HL-60/S4 (cell line): ENCODE data around the gene SND1.

Experiments
- in situ Hi-C: fragments of 300-500 bp; cut with MboI; formaldehyde crosslinking; loops from 2 replicates; pipeline ENCODE4 v1.14.3; 2022; ENCODE audit warnings: low sequenced_read_pairs

The SND1 gene

DNA sequence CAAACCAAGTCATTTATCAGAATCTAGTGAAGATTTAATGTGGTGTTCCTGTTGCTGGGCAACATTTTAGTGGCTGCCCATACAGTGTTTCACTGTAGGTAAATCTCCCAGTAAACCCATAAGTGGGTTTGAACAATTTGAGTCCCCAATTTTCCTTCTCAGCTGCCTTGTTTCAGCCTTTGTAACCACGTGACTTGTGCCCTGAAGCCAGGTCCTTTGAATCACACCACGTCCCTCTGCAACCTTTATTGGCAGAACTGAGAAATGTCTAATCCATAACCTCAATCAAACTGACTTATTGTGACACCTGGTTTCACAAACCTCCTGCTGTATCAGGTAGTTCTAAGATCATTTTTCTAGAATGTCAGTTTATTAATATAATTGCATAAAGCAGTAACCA is 30.1 kb downstream of the SND1 start:
- in situ Hi-C loops, result no loop called here

DNA sequence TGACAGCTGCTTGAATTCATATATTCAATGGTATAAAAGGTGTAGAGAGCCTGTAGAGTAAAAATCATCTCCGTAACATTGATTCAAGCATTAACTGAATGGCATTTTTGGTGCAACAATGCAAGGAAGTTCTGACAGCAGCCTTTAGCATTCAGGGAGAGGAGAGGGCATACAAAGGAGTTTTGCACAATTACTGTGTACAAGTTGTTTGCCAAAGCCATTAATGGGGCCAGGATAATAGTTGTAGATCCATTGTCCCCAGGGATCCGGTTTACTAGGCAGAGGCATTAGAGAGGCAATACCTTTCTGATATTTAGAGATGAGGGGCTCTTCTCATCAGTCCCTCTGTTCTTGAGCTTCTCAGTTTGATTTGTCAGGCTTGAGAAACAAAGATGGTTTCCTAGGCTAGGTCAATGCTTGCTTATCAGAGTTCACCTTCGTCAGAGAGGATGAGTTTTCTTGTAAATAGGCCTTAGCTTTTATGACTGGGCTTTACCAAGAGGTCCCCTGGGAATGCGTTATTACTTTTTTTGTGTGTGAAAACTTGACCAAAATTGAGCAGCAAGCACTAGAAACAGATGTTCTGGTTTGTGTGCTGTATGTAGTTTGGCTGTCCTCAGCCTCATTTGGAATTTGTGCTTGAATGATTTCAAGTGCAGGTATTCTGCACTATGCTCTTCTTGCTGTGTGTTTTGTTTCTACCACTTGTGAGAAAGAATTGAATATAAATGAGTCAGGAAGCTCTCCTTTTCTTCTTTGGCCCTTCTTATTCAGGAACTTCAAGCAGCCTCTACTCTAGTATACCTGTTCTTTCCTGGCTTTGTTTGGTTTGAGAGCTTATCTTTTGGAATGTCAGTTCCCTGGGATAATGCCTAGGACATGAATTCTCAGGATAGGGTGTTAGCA is 32.0 kb downstream of the SND1 start:
- in situ Hi-C loops, result no loop called here

DNA sequence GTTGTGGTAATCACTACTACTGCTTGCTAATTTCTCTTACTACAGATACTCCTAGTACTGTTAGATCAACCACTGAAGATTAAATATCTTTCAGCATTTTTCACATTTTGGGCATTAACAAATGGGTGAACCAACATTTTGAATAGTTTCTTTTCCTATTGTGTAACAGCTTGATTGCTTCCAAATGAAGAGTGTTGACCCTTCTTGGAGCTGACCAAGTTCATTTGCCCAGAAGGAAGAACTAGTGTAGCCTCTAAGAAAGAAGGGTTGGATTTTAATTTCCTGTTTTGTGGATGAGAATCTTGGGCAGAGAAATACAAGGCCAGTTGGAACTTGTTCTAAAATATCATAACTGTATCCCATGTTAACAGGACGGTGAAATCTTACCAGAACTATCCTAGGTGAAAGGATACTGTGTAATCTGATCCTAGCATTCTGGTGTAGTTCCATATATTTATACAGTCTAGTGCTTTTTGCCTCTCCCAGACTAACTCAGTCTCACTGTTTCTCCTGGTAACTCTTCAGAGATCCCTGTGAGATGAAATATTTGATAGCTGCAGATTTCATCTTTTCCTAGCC is 37.3 kb downstream of the SND1 start:
- in situ Hi-C loops, result no loop called here

DNA sequence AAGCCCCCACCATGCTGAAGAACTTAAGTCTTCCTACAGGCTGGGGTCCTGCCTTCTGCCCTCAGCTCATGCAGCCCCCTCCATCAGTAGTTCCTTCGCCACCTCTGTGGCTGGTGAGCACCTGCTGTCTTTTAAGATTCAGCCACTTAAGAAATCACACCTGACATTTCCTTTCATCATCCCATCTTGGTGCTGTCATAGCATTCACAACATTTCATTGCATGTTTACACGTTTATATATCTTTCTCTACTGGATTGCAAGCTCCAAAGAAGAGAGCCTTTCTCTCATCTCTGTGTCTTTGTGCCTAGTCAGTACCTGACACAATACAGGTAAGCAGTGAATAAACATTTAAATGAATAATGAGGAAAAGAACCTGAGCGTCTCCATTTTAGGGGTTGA is 38.3 kb downstream of the SND1 start:
- in situ Hi-C loops, result no loop called here

DNA sequence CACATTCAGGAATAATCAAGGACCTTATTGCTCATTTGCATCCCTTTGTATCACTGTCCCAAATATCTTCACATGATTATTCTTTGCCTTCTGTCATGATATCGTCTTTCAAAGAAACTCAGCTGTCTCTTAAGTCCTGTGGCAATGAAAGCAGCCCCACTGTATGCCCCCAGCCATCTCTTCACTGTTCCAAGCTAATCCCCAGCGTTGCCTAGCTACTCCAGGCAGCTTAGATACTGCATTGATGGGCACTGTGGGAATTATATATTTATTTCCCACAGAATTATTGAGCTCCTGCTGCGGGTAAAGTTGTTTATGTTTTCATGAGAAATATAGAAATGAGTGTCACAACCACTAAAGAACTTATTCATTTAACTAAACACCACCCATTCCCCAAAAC is 38.8 kb downstream of the SND1 start:
- in situ Hi-C loops, result no loop called here

DNA sequence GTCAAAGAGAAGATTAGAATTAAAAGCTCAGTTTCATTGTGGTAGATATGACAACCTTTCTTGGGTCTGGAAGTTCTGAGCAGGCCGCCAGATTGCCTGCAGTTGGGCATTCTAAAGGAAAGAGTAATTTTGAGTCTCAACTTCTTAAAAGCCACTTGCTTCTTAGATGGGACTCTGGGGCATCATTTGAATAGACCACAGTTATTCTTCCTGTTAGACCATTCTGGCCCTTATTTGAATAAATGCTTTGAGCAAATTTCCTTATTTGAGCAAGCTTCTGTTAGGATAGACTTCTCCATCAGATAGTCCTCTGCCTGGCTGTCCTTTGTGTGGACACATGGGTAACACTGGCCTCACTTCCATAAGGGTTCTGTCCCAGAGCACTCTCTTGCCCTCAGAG is 40.2 kb downstream of the SND1 start:
- in situ Hi-C loops, result no loop called here

DNA sequence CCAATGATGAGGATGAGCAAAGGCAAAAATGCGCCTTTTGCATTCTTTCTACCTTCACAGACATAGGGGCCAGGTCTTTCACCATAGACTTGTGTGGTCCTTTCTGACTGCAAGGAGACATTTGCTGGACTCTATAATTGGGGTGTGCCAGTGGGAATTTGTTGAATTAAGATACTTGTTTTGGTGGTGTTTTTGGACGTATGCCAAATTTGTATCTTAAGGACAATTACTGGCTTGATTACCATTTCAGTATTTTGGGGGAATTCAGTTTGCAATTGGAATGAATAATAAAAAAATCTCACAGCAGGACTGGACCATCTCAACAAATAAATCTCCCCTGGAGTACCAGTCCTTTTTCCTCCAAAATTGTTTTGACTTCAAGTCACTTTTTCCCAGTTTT is 47.9 kb downstream of the SND1 start:
- in situ Hi-C loops, result no loop called here

DNA sequence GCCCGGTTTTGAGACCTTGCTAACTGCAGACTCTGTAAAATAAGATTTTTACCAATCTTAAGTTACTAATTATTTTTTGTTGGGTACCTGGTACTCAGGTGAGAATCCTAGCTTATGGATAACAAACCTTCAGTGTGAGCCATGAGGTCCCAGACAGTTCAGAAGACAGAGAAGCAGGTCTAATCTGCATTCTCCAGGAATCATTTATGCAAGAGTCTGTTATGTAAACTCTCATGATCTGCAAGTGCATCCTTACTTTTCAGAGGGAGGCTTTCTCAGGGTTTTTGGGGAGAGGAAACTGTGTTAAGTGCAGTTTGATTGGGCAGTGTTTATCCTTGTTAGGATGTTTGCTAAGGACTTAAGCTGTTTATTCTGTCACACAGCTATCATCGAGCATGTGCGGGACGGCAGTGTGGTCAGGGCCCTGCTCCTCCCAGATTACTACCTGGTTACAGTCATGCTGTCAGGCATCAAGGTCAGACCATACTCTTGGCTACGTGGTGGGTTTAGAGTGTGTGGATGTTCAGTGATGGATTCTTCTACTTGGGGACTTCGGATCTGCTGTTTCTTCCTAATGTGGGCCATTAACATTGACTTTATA is 50.2 kb downstream of the SND1 start:
- in situ Hi-C loops, result no loop called here

DNA sequence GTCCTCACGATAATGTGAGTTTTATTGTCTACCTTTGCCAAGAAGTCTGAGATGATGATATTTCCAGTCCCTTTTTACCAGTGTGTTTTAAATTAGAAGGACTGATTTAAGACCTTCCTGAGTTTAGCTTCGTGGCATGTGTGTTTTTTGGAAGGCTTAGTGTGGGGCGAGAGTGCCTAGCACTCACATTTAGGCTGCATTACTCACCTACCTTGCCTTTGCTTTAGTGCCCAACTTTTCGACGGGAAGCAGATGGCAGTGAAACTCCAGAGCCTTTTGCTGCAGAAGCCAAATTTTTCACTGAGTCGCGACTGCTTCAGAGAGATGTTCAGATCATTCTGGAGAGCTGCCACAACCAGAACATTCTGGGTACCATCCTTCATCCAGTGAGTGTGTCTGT is 50.9 kb downstream of the SND1 start:
- in situ Hi-C loops, result no loop called here

DNA sequence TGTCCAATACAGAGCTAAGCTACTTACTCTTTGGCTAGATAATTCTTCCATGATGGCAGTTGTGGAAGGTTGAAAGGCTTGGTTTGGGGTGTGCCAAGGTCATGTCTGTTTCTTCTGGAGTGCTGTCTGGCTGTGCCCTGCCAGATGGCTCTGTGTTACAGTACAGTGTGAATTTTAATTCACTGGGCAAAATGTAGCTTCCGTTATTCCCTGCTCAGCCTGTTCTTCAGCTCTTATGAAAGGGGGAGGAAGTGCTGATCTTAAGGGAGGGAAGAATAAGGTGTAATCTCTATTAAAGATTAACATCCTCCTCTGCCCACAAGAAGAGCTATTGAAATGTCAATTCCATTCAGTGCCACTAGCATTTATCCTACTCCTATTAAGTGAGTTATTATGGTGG is 52.2 kb downstream of the SND1 start:
- in situ Hi-C loops, result no loop called here

DNA sequence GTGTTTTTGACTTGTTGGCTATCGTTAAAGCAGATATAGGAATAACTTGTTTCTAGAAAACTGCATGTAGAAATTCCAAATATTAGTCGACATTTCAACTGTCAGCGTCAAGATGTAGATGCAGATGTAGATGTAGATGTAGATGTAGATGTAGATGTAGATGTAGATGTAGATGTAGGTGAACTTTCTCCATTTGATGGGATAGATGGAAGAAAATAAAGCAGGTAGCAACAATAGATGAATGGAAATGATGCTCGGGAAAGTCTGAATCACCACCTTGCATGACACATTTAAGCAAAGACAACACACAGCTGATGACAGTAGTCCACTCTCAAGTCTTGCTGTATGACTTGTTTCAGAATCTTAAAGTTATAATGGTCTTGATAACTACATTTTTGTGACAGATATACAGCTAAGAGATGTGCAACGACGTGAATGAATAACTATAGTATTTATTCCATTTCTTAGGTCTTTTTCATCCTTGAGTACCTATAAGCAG is 53.5 kb downstream of the SND1 start:
- in situ Hi-C loops, result no loop called here

DNA sequence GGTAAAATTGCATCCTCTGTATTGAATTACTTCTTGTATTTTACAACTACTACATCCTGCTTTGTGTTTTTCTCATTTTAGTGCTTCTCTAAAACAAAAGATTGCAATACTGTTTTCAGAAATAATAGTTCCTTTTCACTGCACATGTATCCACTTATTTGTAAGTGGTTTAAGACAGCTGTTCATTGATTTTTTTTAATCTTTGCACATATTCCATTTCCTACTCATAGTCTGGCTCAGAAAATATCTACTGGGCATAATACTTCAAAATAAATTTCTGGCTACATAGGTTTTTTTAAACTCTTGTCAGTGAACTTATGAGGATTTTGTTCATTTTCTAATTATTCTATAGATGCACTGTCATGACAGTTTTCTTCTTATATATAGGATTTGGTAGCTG is 54.8 kb downstream of the SND1 start:
- in situ Hi-C loops, result no loop called here

DNA sequence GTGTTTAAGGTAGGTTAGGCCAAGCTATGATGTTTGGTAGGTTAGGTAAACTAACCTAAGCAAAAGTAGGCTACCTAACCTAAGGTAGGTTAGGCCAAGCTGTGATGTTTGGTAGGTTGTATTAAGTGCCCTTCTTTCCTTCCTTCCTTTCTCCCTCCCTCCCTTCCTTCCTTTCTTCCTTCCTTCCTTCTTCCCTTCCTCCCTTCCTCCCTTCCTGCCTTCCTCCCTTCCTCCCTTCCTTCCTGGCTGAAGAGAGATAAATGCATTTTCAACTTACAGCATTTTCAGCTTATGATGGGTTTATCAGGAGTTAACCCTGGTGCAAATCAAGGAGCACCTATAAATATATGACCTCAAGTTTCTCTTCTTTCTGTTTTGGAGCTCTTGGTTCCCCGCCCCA is 56.2 kb downstream of the SND1 start:
- in situ Hi-C loops, result no loop called here

DNA sequence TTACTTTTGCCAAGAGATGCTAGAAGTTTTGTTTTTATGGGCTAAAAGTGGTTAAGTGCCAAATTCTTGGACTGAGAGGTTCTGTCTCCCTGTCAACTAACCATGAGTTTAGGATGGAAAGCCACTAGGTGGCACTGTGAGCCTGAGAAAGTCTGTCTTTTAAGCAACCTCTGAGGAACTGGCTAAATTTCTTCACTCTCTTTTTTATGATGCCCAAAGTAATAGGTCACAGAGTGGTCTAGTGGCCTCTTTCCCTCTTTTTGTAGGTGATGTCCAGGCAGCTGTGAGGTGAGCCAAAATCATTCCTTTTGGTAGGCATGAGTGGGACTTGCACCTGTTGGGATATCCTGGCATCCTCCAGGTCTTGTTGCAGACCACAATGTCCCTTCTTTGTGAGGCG is 56.8 kb downstream of the SND1 start:
- in situ Hi-C loops, result no loop called here

DNA sequence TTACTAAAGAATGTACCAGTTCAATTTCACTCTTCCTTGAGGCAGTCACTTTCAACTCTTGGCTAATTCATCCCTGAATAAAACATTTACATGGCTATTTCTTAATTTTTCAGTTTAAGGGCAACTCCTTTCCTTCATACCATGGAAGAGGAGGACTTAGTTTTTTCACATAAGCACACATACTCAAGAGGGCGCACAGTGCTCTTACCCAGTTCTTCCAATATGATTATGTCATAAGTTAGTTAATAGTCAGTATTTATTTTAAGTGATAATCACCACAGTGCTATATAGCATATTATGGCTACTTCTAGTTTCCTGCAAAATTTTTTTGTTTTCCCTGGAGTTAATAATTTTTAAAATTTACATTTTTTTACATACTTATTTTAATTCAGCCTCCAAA is 58.6 kb downstream of the SND1 start:
- in situ Hi-C loops, result loop anchor here (10.0 kb wide), 1 partner anchor 504 kb away; no protein-coding TSS in a partner anchor

DNA sequence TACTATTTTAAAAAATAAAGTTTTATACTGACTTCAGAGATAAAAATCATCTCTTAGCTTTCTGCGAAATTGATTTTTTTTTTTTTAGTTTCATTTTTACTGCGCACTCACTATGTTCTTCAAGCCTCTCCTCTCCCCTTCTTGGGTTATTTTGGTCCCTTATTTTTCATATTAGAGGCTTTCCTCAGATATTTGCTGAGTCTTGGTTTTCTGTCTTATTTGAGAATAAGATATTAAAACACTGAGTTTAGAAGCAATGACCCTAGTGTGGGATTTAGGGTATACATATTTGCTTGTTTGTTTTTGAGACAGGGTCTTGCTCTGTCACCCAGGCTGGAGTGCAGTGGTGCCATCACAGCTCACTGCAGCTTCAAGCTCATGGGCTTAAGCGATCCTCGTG is 59.9 kb downstream of the SND1 start:
- in situ Hi-C loops, result loop anchor here (10.0 kb wide), 1 partner anchor 503 kb away; no protein-coding TSS in a partner anchor

DNA sequence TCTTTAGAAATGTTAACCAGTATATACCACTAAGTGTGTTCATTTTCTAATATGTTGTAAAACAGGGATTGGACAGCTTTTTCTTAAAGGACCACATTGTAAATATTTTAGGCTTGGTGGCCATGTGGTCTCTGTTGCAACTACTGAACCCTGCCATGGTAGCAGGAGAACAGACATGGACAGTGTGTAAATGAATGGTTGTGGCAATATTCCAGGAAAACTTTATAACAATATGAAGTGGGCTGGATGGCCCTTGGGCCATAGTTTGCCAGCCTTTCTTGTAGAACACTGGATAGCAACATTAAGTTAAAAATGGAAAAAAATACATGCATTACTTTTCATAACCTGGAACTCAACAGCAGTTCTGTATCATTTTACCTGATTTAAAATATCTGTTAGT is 61.0 kb downstream of the SND1 start:
- in situ Hi-C loops, result loop anchor here (10.0 kb wide), 1 partner anchor 502 kb away; no protein-coding TSS in a partner anchor

DNA sequence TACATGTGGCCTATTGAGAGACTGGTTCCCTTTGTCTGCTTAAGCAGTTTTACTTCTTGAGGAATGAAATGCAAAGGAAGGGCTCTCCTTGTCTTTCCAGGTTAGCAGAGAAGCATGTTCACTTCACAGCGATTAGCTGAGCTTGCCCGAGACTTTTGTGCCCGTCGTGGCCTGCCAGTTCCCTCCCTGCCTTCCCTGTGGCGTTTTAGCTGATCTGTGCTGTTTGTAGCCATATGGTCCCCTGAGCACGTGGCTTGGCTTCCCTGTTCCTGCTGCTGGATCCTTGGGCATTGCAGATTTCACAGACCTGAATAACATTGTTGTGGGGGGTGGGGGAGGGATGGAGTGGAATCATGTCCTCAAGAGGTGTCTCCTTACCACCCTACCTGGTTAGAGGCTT is 61.8 kb downstream of the SND1 start:
- in situ Hi-C loops, result loop anchor here (10.0 kb wide), 1 partner anchor 501 kb away; no protein-coding TSS in a partner anchor

DNA sequence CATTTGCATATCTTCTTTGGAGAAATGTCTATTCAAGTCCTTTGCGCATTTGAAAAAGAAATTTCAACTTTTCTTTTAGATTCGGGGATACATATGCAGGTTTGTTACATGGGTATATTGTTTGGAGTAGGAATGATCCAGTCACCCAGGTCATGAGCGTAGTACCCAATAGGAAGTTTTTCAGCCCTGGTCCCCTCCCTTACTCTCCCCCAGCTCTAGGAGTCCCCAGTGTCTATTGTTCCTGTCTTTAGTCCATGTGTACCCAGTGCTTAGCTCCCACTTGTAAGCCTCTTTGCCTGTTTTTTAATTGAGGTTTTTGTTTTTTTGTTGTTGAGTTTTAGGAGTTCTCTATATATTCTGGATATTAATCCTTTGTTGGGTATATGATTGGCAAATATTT is 63.3 kb downstream of the SND1 start:
- in situ Hi-C loops, result loop anchor here (10.0 kb wide), 1 partner anchor 500 kb away; no protein-coding TSS in a partner anchor

DNA sequence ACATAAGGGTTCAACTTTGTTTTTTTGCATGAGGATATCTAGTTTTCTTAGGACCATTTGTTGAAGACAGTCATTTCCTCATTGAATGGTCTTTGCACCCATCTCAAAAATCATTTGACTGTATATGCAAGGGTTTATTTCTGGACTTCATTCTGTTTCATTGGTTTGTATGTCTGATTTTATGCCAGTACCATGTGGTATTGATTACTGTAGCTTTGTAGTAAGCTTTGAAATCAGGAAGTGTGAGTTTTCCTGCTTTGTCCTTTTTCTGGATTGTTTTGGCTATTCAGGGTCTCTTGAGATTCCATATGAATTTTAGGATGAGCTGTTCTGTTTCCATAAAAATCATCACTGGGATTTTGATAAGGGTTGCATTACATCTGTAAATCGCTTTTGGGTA is 63.9 kb downstream of the SND1 start:
- in situ Hi-C loops, result loop anchor here (10.0 kb wide), 1 partner anchor 499 kb away; no protein-coding TSS in a partner anchor

DNA sequence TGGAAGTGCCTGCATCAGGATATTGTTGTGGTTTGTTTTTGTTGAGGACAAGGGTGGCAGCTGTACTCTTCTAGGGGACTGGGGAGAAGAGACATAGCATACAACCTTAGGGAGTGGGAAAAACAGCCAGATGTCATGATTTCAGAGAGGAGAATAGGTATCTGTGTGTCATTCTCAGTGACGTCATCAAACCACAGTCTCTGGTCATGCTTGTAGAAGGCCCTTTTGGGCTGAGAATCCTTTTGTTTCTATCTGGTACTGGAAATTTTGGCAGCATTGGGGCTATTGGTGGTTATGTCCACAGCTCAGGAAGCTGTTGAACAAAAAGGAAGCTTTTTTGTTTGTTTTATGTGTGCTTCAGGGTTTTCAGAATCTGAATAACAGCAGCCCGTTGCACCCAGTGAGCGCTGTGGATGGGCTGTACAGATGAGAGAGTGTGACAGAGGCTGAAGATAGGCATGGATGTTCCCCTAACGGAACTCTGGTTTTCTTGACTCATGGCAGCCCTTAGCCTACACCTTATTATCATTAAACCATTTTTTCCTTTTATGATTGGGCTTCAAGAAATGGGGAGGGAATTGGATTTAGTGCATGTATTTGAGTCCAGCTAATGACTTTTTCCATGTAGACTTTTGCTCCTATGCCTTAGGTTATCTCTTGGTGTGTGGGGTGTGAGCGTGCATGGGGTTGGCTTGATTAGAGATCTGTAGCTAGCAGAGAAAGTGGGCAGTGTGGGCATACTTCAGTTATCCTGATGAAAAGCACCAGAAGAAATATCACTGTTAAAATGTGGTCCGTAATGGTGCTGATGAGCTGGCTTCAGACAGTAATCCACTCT is 65.7 kb downstream of the SND1 start:
- in situ Hi-C loops, result loop anchor here (10.0 kb wide), 1 partner anchor 497 kb away; no protein-coding TSS in a partner anchor
